ENCODE data around the gene CSF1R. TPM values are rescaled to one million over a fixed set of nuclear protein-coding genes. Genes with fewer than 3 reads are reported as not detected.

CSF1R gene
- total RNA-seq, 1 experiment from 2014 or later = 0.26 TPM

DNA sequence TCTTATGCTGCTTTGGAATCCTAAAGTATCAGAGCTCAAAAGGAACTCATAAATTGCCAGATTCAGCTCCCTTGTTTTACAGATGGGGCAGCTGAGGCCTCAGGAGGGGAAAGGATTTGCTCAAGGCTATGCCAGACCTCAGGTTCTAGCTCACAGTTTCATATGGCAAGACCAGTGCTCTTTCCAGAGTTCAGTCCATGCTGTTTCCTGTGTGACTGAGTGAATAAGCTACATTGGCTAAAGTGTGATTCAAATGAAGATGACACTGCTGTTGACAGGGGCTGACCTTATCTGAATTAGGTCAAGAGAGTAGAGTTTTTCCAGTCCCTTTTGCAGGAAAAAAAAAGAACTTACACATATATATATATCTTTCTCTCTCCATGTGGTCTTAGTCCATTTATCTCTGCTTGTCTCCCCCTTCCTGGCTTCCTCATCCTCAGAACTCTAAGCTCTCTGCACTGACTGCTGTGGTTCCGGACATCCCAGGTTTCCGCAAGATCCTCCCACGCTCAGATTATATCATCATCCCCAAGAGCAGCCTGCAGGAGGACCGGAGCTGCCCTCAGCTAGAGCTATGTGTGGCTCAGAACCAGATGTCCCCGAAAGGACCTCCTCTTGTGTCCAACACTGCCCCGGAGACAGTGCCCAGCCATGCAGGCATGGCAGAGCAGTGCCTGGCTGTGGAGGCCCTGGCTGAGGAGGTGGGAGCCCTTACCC lies 76.5 kb downstream of the CSF1R start:
- Histone ChIP-seq H3K36me3 (peaks cover 96% of the 10 kb centered on the region), H3K27me3 (no peaks in the 10 kb centered on the region), H3K9me3 (peaks cover 12% of the 10 kb centered on the region), H3K4me3 (no peak overlapping the region)
- DNase-seq = no peak

DNA sequence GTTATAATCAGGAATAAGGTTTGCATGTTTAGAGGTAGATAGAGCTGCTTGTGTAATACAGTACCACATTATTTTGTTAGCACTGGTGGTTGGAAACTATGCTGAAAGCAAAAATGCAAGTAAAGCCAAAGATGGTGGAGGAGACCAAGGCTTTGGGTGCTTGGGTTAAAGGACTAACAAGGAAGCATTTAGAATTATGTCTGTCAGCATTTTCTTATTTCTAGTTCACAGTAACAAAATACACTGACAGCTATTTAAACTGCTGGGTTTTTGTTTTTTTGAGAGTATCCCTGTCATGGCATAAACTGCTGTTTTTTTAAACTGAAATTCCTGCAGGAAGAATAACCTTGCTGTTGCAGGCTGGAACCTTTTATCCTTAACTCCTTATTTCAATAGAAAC lies 79.3 kb downstream of the CSF1R start:
- no peak for DNase-seq
- H3K9me3 ChIP-seq = no peaks in the 10 kb centered on the region
- peaks cover 92% of the 10 kb centered on the region for H3K36me3 ChIP-seq
- H3K4me3 ChIP-seq = no peak overlapping the region
- H3K27me3 ChIP-seq = no peaks in the 10 kb centered on the region

DNA sequence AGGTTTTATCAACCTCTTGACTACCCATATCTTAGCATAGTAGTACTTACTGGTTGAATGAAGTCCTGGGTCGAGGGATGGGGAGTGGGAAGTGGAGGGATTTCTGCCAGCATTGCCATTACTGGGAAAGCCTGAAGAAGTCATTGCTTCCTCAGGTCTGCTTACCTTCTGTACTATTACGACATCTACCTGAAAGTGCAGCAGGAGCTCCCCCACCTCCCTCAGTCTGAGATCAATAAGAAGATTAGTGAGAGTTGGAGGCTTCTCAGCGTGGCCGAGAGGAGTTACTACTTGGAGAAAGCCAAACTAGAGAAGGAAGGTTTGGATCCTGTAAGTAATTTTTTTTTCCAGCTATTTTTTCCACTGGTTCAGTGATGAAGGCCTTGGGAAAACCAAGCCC lies 80.0 kb downstream of the CSF1R start:
- Histone ChIP-seq H3K9me3 (no peaks in the 10 kb centered on the region), H3K4me3 (no peak overlapping the region), H3K27me3 (no peaks in the 10 kb centered on the region), H3K36me3 (peaks cover 89% of the 10 kb centered on the region)
- DNase-seq = no peak

Other genes starting within 250 kb of the CSF1R start
- not detected in 2 replicates for gene PDE6A, start 141.8 kb downstream of the CSF1R start, total RNA-seq (2014; rRNA removed; shearing (Covaris generic); ENCODE audit: low replicate concordance)
- gene SLC26A2, start 125.8 kb downstream of the CSF1R start, total RNA-seq (2014; rRNA removed; shearing (Covaris generic); ENCODE audit: low replicate concordance) = 8.7 and 13.2 TPM in 2 replicates
- 4.9 and 6.6 TPM in 2 replicates for gene TIGD6, start 85.9 kb downstream of the CSF1R start, total RNA-seq (2014; rRNA removed; shearing (Covaris generic); ENCODE audit: low replicate concordance)
- 28.9 and 38.2 TPM in 2 replicates for gene HMGXB3, start 85.8 kb downstream of the CSF1R start, total RNA-seq (2014; rRNA removed; shearing (Covaris generic); ENCODE audit: low replicate concordance)
- gene PDGFRB, start 69.3 kb upstream of the CSF1R start, total RNA-seq (2014; rRNA removed; shearing (Covaris generic); ENCODE audit: low replicate concordance) = 6.1 and 10.4 TPM in 2 replicates
- 0.07 TPM in 1 of 2 replicates, not detected in the other for gene CDX1, start 80.2 kb upstream of the CSF1R start, total RNA-seq (2014; rRNA removed; shearing (Covaris generic); ENCODE audit: low replicate concordance)
- gene SLC6A7, start 103.5 kb upstream of the CSF1R start, total RNA-seq (2014; rRNA removed; shearing (Covaris generic); ENCODE audit: low replicate concordance) = not detected in 2 replicates
- gene CAMK2A, start 203.2 kb upstream of the CSF1R start, total RNA-seq (2014; rRNA removed; shearing (Covaris generic); ENCODE audit: low replicate concordance) = 0.56 TPM in 1 of 2 replicates, not detected in the other
- 38.8 and 45.4 TPM in 2 replicates for gene ARSI, start 216.4 kb upstream of the CSF1R start, total RNA-seq (2014; rRNA removed; shearing (Covaris generic); ENCODE audit: low replicate concordance)